HEK293T (cell line): ENCODE data around the gene BASP1.

Experiments used
- CTCF ChIA-PET: fragments of 350-600 bp; formaldehyde crosslinking; extraction: SDS; loops from one replicate; lab custom pipeline; 2021; ENCODE audit warnings: antibody characterized with exemption, inconsistent platforms; lab: Yijun Ruan, JAX
- POLR2A ChIA-PET: fragments of 350-600 bp; formaldehyde crosslinking; extraction: SDS; loops from one replicate; lab custom pipeline; 2020; ENCODE audit warnings: antibody characterized with exemption, inconsistent platforms; lab: Yijun Ruan, JAX
- DNase-seq: peaks from one replicate; pipeline ENCODE4 v3.0.0; 2012; ENCODE audit warnings: mixed read lengths; ENCODE audit errors: extremely low spot score
- ARNT ChIP-seq: fragments of 450-650 bp; IDR thresholded peaks from 2 replicates; pipeline ENCODE4 v1.6.1; 2017; ENCODE audit warnings: mild to moderate bottlenecking
- BHLHE40 ChIP-seq: fragments of 450-650 bp; IDR thresholded peaks from 2 replicates; pipeline ENCODE4 v1.6.1; 2016; ENCODE audit warnings: mild to moderate bottlenecking, moderate library complexity, borderline replicate concordance
- CTBP1 ChIP-seq: fragments of 450-650 bp; IDR thresholded peaks from 2 replicates; pipeline ENCODE4 v1.6.1; 2016; ENCODE audit warnings: borderline replicate concordance
- ELF4 ChIP-seq: fragments of 450-650 bp; IDR thresholded peaks from 2 replicates; pipeline ENCODE4 v1.6.1; 2017; ENCODE audit warnings: antibody characterized with exemption
- FOXA1 ChIP-seq: fragments of 450-650 bp; IDR thresholded peaks from 2 replicates; pipeline ENCODE4 v1.6.1; 2016; ENCODE audit warnings: mild to moderate bottlenecking
- FOXK2 ChIP-seq: fragments of 450-650 bp; IDR thresholded peaks from 2 replicates; pipeline ENCODE4 v1.6.1; 2016; ENCODE audit warnings: mild to moderate bottlenecking
- FOXM1 ChIP-seq: fragments of 450-650 bp; IDR thresholded peaks from 2 replicates; pipeline ENCODE4 v1.6.1; 2017; ENCODE audit warnings: mild to moderate bottlenecking, borderline replicate concordance
- HDGF ChIP-seq: fragments of 450-650 bp; IDR thresholded peaks from 2 replicates; pipeline ENCODE4 v1.6.1; 2017; ENCODE audit warnings: antibody characterized with exemption, borderline replicate concordance
- L3MBTL2 ChIP-seq: fragments of 450-650 bp; conservative IDR thresholded peaks from 2 replicates; pipeline ENCODE4 v1.6.1; 2016; ENCODE audit warnings: mild to moderate bottlenecking
- LEF1 ChIP-seq: fragments of 450-650 bp; IDR thresholded peaks from 2 replicates; pipeline ENCODE4 v1.6.1; 2017; ENCODE audit warnings: mild to moderate bottlenecking, borderline replicate concordance
- NFRKB ChIP-seq: fragments of 450-650 bp; IDR thresholded peaks from 2 replicates; pipeline ENCODE4 v1.6.1; 2016; ENCODE audit warnings: mild to moderate bottlenecking, moderate library complexity
- PKNOX1 ChIP-seq: fragments of 450-650 bp; IDR thresholded peaks from 2 replicates; pipeline ENCODE4 v1.6.1; 2016
- SP1 ChIP-seq: fragments of 450-650 bp; IDR thresholded peaks from 2 replicates; pipeline ENCODE4 v1.6.1; 2017
- SUZ12 ChIP-seq: fragments of 450-650 bp; IDR thresholded peaks from 2 replicates; pipeline ENCODE4 v1.6.1; 2016; ENCODE audit warnings: mild to moderate bottlenecking
- TARDBP ChIP-seq: fragments of 450-650 bp; IDR thresholded peaks from 2 replicates; pipeline ENCODE4 v1.6.1; 2016
- ZNF384 ChIP-seq: fragments of 450-650 bp; IDR thresholded peaks from 2 replicates; pipeline ENCODE4 v1.6.1; 2016

BASP1 gene

GRCh38 chr5:17178373-17178675 lies 39.1 kb upstream of the BASP1 start:
- POLR2A ChIA-PET = no interaction called here
- CTCF ChIA-PET = no interaction called here
- no peak for TF ChIP-seq FOXK2
- no peak for TF ChIP-seq NFRKB
- TF ChIP-seq PKNOX1 = no peak
- no peak for TF ChIP-seq L3MBTL2
- TF ChIP-seq HDGF = no peak
- TF ChIP-seq SP1 = no peak
- TF ChIP-seq LEF1 = no peak
- TF ChIP-seq BHLHE40 = no peak
- no peak for TF ChIP-seq ZNF384
- TF ChIP-seq ELF4 = no peak
- no peak for TF ChIP-seq FOXM1
- TF ChIP-seq TARDBP = no peak
- TF ChIP-seq SUZ12 = no peak
- no peak for TF ChIP-seq ARNT
- no peak for TF ChIP-seq FOXA1
- TF ChIP-seq CTBP1 = no peak
- no peak for DNase-seq

- ChIA-PET POLR2A (no interaction called here), CTCF (interaction anchor here (1.5 to 1.9 kb wide), 2 partner anchors 10 to 48 kb away, joined by 3 to 6 read pairs; no protein-coding TSS in a partner anchor)
- no peak for DNase-seq
- no peak for TF ChIP-seq PKNOX1
- no peak for TF ChIP-seq ELF4
- TF ChIP-seq HDGF = no peak
- TF ChIP-seq ARNT = no peak
Observed at GRCh38 chr5:17180330-17180843, 37.0 kb upstream of the BASP1 start.

GRCh38 chr5:17180864-17181723 lies 36.3 kb upstream of the BASP1 start:
- CTCF ChIA-PET = interaction anchor here (1.5 to 1.9 kb wide), 2 partner anchors 9 to 48 kb away, joined by 3 to 6 read pairs; no protein-coding TSS in a partner anchor

GRCh38 chr5:17182494-17182893 lies 34.9 kb upstream of the BASP1 start:
- DNase-seq = no peak
- POLR2A ChIA-PET = no interaction called here
- CTCF ChIA-PET = interaction anchor here (0.6 to 1.1 kb wide), 2 partner anchors 15 to 50 kb away, joined by 3 read pairs; no protein-coding TSS in a partner anchor
- no peak for TF ChIP-seq FOXK2
- TF ChIP-seq ZNF384 = no peak
- no peak for TF ChIP-seq CTBP1
- TF ChIP-seq ELF4 = no peak
- TF ChIP-seq ARNT = no peak
- no peak for TF ChIP-seq PKNOX1
- TF ChIP-seq HDGF = no peak
- no peak for TF ChIP-seq BHLHE40
- TF ChIP-seq FOXM1 = no peak
- TF ChIP-seq SP1 = no peak

More at GRCh38 chr5:17180864-17181723, 36.3 kb upstream of the BASP1 start:
- TF ChIP-seq PKNOX1 (no peak), NFRKB (no peak), L3MBTL2 (no peak), SP1 (no peak), TARDBP (no peak), SUZ12 (no peak), FOXA1 (no peak), ZNF384 (no peak), FOXK2 (no peak), LEF1 (no peak), FOXM1 (no peak), BHLHE40 (no peak), ARNT (no peak)
- POLR2A ChIA-PET = no interaction called here
- DNase-seq = no peak

- ChIA-PET CTCF (interaction anchor here (1.1 kb wide), 1 partner anchor 15 kb away, joined by 3 read pairs; no protein-coding TSS in a partner anchor), POLR2A (no interaction called here)
- no peak for TF ChIP-seq CTBP1
- TF ChIP-seq ZNF384 = no peak
- TF ChIP-seq LEF1 = no peak
- no peak for TF ChIP-seq PKNOX1
- no peak for TF ChIP-seq FOXM1
- no peak for TF ChIP-seq TARDBP
- TF ChIP-seq NFRKB = no peak
- TF ChIP-seq ELF4 = no peak
- TF ChIP-seq L3MBTL2 = no peak
- no peak for TF ChIP-seq BHLHE40
- no peak for TF ChIP-seq HDGF
- no peak for TF ChIP-seq SP1
- TF ChIP-seq ARNT = no peak
- no peak for TF ChIP-seq FOXK2
- no peak for TF ChIP-seq FOXA1
- no peak for DNase-seq
Observed at GRCh38 chr5:17182981-17183380, 34.5 kb upstream of the BASP1 start.
